Measurements from ENCODE around the gene MCF2L. TPM values are rescaled to one million over a fixed set of nuclear protein-coding genes. Genes with fewer than 3 reads are reported as not detected.

The MCF2L gene
- total RNA-seq, 1 experiment from 2014 or later = 8.9 TPM

DNA sequence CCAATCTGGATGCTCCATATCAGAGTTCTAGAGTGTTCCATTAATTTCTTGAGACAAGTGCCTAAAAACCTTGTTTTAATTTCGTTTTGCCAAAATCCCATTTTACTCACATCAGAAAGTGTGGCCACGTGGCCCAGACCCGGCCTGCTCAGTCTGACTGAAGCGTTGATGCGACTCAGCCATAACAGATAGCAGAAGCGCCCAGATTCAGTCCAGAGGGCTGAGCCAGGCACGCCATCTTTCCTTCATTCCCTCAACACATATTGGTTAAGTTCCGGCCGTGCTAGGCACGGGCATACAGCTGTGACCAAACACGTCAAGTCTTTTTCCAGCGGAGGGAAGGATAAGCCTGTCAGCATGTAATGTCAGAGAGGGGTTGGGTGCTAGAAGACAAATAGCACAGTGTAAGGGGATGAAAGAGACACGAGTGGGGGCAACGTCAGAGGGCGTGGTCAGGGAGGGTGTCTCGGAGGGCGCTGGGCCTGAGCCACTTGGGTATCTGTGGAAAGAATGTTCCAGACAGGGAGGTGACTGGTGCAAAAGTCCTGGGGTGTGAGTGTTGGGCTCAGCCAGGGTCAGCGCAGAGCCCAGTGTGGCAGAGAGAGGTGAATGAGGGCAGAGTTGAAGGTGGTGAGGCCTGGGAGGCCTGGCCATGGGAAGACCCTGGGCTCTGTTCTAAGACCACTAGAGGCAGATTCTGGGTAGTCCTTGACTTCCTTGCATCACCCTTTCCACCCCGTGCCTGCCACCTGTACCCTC is 156.7 kb downstream of the MCF2L start:
- in situ Hi-C loops (cut with HindIII; ENCODE audit: low pct_unique_long_range_greater_than_20kb, low sequenced_read_pairs) = no loop called here
- DNase-seq (ENCODE audit: low read depth, low spot score) = no peak

DNA sequence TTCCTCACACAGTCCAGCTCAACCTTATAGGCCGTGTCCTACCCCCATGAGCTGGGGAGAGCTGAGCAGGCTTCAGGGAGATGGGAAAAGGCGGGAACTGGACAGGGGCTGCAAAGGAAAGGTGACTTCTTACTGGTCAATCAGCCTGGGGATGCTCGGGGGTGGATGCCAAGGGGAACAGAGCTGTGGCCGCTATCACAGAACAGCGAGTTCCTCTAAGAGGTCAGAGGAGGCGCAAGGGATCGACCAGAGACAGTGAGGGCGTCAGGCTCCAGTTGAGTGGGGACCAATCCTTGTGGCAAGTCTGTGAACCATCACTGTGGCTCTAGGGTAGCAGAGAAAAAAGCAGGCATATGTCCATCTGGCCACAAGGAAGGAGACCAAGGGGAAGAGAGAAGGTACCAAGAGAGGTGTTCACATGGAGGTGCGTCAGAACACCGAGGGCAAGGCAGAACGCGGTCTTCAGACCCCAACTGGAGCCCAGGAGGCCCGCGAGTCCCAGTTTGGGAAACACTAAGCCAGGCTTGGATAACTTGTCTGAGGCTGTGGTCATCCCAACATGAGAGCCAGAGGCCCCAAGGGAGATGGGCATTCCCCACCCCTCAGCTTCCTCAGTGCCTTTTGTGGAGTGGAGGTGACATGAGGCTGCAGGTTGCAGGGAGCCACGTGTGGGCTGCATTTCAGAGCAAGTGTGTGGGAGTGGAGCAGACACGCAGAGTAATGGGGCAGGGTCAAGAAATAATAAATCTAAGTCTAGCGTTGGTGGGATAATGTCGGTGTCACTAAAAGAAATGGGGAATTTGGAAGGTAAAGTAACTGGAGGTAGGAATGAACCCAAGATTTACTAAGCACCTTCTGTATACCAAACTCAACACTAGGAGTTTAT is 157.5 kb downstream of the MCF2L start:
- no peak for DNase-seq (ENCODE audit: low read depth, low spot score)
- in situ Hi-C loops (cut with HindIII; ENCODE audit: low pct_unique_long_range_greater_than_20kb, low sequenced_read_pairs) = no loop called here

DNA sequence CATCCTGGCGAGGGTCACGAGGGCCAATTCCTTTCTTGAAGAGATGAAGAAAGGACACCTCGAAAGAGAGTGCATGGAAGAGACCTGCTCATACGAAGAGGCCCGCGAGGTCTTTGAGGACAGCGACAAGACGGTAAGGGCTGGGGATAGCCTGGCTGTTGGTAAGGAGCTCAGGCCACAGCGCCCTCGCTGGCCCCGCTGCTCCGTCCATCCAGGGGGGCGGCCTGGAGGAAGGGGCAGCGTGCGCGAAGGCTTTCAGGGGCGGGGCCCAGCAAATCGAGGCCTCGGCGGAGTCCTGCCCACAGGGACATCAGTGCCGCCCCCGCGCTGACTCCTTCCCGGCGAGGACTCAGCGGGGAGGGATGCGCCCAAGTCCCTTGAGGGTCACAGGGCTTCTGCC is 160.5 kb downstream of the MCF2L start:
- in situ Hi-C loops (cut with HindIII; ENCODE audit: low pct_unique_long_range_greater_than_20kb, low sequenced_read_pairs) = no loop called here

DNA sequence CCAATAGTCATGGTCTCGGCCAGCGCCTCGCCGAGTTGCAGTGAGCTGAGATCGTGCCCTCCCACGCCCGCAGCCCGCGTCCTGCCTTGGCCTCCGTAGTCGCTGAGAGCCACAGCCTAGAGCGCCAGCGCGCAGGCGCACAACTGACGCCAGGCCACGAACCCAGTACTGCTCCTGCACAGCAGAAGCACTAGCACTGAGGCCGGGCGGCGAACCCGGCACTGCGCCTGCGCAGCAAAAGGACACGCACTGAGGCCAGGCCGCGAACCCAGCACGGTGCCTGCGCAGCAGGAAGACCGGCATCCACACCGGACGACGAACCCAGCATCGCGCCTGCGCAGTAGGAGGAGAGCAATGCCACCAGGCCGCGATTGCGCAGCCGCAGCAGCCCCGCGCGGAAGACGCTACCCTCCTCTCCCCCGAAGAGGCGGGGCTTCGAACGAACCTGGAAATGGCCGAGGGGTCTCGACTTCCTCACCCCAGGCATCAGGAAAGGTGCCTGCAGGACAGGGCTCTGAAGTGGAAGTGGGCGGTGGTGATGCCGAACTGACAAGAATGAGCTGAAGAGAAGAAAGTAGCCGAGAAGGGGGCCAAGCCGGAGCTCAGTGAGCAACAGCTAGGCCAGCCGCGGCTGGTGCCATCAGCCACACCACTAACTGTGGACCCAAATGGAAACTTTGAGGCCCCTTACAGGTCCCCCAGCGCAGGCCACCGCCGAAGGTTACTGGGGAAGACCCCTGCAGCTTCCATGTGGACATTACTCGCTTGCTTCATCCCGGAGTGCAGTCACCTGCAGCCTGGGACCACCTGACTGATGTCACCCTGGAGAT is 161.1 kb downstream of the MCF2L start:
- DNase-seq (ENCODE audit: low read depth, low spot score) = no peak
- in situ Hi-C loops (cut with HindIII; ENCODE audit: low pct_unique_long_range_greater_than_20kb, low sequenced_read_pairs) = no loop called here

More for the DNA sequence above, 160.5 kb downstream of the MCF2L start:
- no peak for DNase-seq (ENCODE audit: low read depth, low spot score)

DNA sequence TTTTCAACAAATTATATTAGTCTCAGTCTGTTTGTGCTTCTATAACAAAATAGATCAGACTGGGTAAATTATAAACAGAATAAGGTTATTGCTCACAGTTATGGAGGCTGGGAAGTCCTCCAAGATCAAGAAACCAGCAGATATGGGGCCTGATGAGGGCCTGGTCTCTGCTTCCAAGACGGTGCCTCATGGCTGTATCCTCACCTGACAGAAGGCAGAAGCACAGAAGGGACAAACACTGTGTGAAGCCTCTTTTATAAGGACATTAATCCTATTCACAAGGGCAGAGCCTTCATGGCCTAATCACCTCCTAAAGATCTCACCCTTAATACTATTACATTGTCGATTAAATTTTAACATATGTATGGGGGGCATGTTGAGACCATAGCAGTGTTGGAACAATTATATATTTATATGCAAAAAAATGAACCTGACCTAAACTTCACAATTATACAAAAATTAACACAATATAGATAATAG is 166.3 kb downstream of the MCF2L start:
- in situ Hi-C loops (cut with HindIII; ENCODE audit: low pct_unique_long_range_greater_than_20kb, low sequenced_read_pairs) = no loop called here
- DNase-seq (ENCODE audit: low read depth, low spot score) = no peak

DNA sequence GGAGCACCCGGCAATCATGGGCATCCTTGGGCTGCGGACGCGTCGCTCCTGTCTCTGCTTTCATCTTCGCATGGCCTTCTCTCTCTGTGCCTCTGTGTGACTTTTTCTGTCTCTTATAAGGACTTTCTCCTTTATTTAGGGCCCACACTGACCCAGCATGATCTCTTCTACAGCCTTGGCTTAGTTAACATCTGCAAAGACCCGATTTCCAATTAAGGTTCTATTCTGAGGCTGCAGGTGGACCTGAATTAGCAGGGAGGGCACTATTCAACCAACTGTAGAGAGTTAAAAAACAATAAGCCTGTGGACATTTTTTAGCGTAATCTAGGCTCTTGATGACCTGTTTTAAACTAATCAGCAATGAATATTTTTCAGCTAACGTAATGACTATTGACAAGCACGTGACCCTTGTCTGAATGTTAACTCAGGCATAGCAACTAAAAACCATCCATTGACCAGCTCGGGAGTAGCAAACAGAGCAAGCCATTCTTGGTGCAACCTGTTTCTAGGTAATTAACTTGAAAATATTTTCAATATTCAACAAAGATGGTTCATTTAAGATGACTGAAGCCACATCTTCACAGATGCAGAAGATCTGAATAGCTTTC is 168.8 kb downstream of the MCF2L start:
- in situ Hi-C loops (cut with HindIII; ENCODE audit: low pct_unique_long_range_greater_than_20kb, low sequenced_read_pairs) = no loop called here
- no peak for DNase-seq (ENCODE audit: low read depth, low spot score)

DNA sequence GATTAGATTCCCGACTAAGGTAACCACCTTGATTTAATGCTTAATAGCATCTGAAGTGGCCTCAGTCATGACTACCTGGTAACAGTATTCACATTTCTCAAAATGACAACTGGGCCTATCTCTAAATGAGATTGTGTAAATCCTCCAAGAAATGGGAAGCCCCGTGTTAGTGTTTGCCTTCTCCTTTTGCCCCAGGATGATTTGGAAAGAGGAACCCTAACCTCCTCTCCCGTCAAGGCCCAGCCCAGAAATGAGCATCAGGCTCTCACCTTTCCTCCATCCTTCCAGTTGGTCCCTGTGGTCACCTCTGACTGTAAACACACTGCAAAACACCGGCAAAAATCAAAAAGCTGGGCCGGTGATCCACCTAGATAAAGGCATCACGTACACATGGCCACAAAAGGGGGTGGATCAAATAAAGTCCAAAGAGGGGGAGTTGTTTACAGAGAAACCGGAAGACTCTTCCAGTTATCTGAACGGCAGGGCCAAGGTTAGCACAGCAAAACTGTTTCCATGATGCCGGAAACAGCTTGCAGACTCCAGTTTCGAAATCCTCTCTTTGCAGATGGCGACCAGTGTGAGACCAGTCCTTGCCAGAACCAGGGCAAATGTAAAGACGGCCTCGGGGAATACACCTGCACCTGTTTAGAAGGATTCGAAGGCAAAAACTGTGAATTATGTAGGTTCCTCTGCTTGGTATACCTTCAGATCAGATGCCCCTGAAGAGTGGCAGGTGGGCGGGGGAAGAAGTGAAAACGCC is 170.0 kb downstream of the MCF2L start:
- in situ Hi-C loops (cut with HindIII; ENCODE audit: low pct_unique_long_range_greater_than_20kb, low sequenced_read_pairs) = no loop called here
- DNase-seq (ENCODE audit: low read depth, low spot score) = no peak

DNA sequence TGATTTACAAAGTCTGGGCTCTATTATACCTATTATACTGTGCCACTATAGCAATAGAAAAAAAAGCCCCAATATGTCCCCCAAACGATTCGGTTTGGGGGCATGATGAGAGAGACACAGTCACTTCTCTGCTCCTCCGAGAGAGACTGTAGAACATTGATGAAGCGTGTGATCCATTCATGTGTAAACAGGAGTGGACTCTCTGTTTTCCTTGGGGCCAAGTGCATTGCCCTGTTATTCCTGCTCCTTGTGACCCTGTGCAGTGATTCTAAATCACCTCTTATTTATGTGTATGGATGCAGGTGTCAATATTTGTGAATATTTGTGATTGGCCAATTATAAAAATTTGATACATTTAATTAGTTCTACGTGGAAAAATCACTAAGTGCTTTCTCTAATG is 170.6 kb downstream of the MCF2L start:
- in situ Hi-C loops (cut with HindIII; ENCODE audit: low pct_unique_long_range_greater_than_20kb, low sequenced_read_pairs) = no loop called here

DNA sequence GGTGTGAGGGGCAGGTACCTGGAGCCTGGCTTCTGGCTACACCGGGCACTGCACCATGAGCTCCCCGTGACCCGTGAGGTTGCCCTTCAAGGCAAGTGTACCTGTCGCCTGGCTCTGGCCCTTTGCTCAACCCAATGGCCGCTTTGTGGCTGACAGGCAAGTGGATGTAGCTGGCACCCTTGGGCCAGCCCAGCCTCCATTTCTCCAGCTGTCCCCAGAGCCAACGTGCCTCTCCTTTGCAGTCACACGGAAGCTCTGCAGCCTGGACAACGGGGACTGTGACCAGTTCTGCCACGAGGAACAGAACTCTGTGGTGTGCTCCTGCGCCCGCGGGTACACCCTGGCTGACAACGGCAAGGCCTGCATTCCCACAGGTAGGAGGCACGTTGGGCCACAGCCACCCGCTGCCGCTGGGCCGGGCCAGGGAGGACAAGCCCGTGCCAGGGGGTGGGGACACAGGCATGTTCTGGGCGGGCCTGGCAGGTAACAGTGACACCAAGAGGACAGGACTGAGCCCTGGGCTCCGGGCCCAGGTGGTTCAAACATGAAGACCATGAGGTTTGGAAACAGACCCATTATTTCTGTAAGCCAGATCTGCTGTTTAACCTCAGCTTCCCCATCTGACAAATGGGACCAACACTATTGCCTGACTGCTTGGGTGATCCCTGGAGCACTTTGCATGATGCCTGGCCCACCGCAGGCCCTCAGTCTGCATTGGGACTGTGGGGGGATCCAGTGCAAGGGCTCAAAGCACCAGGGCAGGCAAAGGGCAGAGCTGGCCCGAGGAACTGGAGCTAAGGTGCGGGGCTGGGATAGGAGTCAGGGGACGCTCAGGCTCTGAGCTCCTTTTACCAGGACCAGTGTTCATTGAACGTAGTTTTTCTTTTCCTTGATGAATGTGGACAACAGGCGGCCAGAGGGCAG is 171.9 kb downstream of the MCF2L start:
- in situ Hi-C loops (cut with HindIII; ENCODE audit: low pct_unique_long_range_greater_than_20kb, low sequenced_read_pairs) = no loop called here
- DNase-seq (ENCODE audit: low read depth, low spot score) = no peak

More for the DNA sequence above, 170.6 kb downstream of the MCF2L start:
- DNase-seq (ENCODE audit: low read depth, low spot score) = no peak

DNA sequence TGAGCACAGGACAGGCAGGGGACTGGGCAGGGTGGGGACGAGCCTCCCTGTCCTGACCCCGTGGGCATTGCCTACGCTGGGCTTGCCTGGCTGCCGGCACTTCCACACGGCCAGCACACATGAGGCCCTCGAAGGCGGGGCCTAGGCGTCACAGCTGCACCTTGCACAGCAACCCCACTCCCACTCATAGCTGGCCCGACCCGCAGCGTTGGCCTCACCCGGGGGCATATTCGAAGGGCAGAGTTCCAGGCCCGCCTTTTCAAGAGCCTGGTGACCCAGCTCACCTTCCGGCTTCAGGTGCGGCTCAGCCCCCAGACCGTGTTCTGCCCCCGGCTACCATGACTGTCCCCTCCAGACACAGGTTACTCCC is 172.6 kb downstream of the MCF2L start:
- no peak for DNase-seq (ENCODE audit: low read depth, low spot score)
- in situ Hi-C loops (cut with HindIII; ENCODE audit: low pct_unique_long_range_greater_than_20kb, low sequenced_read_pairs) = no loop called here

DNA sequence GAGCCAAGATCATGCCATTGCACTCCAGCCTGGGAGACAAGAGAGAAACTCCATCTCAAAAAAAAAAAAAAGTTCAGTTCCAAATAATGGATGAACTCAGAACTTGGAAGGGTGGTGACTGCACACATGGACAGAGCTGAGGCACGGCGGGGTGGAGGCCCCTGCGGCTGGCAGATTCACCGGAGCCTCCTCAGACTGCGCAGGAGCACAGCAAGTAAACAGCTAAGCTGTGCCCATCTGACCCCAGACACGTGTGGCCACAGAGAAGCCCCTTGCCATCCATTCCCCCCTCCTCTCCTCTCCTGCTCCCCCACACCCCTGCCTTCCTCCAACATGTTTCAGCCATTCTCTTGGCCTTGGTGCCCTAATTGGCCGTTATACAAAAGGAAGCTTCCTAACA is 173.9 kb downstream of the MCF2L start:
- no peak for DNase-seq (ENCODE audit: low read depth, low spot score)
- in situ Hi-C loops (cut with HindIII; ENCODE audit: low pct_unique_long_range_greater_than_20kb, low sequenced_read_pairs) = no loop called here

DNA sequence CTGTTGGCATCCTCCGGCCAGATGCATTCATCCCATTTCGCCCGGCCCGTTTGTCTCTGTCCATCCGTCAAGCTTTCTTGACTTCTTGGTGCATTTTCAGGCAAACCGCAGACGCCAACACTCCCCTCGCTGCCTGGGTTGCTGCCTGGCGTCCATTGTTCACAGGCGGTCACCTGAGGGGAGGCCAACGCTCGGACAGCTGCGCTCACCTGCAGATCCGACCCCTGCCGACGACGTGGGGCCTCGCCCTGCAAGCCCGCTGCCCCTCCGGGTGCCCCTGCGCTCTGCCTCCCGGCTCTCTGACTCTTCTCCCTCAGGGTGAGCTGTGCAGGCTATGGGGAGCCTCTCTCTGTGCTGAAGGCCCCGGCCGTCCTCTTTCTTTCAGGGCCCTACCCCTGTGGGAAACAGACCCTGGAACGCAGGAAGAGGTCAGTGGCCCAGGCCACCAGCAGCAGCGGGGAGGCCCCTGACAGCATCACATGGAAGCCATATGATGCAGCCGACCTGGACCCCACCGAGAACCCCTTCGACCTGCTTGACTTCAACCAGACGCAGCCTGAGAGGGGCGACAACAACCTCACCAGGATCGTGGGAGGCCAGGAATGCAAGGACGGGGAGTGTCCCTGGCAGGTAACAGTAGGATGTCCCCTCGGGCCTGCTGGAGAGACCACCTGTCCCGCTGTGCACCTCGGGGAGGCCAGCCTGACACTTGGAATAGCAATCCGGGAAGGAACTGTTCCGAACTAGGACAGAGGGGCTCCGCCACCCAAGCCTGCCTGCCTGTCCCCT is 174.6 kb downstream of the MCF2L start:
- no peak for DNase-seq (ENCODE audit: low read depth, low spot score)
- in situ Hi-C loops (cut with HindIII; ENCODE audit: low pct_unique_long_range_greater_than_20kb, low sequenced_read_pairs) = no loop called here

DNA sequence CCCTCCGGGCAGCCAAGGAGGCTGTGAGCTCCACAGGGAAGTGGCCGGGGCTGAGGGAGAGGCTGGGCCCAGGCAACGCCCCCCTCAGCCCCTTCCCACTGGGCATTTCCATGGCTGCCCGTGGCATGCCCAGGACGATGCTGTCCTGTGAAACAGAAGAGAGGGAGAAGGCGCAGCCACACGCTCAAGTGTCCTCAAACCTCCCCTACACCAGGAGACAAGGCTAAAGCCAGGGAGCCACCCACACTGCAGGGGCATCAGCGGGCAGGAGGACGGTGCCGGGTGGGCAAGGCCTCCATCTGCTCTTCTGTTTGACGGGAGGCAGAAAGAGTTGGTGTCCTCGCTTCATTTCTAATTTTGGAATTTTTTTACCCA is 175.2 kb downstream of the MCF2L start:
- in situ Hi-C loops (cut with HindIII; ENCODE audit: low pct_unique_long_range_greater_than_20kb, low sequenced_read_pairs) = no loop called here
- no peak for DNase-seq (ENCODE audit: low read depth, low spot score)

DNA sequence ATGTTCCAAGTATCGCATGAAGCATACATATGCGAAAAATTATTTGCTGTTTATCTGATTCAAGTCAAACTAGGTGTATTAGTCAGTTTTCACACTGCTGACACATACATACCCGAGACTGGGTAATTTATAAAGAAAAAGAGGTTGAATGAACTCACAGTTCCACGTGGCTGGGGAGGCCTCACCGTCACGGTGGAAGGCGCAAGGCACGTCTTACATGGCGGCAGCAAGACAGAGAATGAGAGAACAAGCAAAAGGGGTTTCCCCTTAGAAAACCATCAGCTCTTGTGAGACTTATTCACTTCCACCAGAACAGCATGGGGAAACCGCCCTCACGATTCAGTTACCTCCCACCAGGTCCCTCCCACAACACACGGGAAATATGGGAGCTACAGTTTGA is 176.5 kb downstream of the MCF2L start:
- in situ Hi-C loops (cut with HindIII; ENCODE audit: low pct_unique_long_range_greater_than_20kb, low sequenced_read_pairs) = no loop called here
- DNase-seq (ENCODE audit: low read depth, low spot score) = no peak

DNA sequence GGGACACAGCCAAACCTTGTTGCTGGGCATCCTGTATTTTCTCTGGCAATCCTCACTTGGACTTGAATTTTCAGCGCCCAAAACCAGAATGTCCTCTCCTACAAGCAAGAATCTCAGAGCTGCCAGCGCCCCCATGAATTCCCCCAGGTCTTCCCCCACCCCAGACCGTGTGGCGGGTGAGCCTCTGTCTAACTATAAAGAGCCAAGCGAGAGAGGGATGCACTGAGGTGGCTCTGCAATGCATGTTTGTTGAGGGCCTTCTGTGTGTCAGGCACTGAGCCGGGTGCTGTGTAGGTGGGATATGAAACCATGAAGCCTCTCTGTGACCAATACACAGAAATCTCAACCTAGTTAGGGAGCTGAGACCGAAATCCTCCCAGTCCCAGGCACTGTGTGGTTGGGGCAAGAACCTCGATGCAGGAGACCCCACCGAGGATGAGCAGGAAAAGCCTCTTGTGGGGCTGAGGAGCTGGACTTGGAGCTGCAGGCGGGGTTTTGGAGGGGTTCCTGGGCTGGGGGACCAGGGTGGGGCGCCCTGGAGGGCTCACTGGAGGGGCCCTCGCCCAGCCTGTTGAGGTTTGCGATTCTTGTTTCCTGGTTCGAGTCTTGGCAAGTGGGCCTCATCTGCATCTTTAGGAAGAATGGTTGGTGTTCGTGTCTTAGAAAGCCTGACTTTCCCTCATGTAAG is 177.0 kb downstream of the MCF2L start:
- DNase-seq (ENCODE audit: low read depth, low spot score) = no peak
- in situ Hi-C loops (cut with HindIII; ENCODE audit: low pct_unique_long_range_greater_than_20kb, low sequenced_read_pairs) = no loop called here

Measured in SK-MEL-5 (cell line).